Effector CD4-positive, alpha-beta T cell (primary cell): ENCODE data around the gene NEO1.
"Not testable (repeated sequence)": the region's sequence is repeated elsewhere in the genome, so short reads cannot be mapped to it uniquely, and the experiment has no call there.

Experiments
- DNase-seq: peaks from one replicate; pipeline ENCODE4 v3.0.0-alpha.2; 2020

NEO1 gene

GRCh38 chr15:73212424-73212823, 160.2 kb downstream of the NEO1 start:
- DNase-seq, result no peak

DNA sequence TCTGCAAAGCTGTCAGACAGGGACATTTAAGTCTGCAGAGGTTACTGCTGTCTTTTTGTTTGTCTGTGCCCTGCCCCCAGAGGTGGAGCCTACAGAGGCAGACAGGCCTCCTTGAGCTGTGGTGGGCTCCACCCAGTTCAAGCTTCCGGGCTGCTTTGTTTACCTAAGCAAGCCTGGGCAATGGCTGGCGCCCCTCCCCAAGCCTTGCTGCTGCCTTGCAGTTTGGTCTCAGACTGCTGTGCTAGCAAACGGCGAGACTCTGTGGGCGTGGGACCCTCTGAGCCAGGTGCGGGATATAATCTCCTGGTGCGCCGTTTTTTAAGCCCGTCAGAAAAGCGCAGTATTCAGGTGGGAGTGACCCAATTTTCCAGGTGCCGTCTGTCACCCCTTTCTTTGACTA, 169.2 kb downstream of the NEO1 start:
- DNase-seq, result not testable (repeated sequence)

DNA sequence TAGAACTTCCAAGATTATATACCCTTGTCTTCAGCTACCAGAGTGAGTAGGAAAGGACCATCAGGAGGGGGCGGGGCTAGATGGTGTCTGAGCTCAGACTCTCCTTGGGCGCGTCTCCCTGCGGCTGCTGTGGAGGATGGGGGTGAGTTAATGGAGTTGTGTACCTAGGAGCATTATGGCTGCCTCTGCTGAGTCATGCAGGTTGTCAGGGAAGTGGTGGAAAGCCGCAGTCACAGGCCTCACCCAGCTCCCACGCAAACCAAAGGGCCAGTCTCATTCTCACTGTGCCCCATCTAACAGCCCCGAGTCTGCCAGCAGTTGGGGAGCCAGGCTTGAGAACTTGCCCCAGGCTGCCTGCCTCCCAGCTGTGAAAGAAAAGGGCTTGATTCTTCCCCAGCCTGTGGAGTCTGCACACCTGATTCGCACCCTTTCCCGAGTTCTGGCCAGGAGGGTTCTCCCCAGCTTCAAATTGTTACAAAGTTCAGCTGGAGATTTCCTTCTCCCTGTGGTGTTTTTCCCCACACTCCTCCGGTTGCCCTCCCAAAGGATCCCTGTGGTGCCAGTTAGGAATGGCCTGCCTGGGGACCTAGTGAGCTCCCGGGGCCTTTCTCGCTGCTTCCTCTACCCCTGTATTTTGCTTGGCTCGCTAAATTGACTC, 173.2 kb downstream of the NEO1 start:
- DNase-seq, result no peak

DNA sequence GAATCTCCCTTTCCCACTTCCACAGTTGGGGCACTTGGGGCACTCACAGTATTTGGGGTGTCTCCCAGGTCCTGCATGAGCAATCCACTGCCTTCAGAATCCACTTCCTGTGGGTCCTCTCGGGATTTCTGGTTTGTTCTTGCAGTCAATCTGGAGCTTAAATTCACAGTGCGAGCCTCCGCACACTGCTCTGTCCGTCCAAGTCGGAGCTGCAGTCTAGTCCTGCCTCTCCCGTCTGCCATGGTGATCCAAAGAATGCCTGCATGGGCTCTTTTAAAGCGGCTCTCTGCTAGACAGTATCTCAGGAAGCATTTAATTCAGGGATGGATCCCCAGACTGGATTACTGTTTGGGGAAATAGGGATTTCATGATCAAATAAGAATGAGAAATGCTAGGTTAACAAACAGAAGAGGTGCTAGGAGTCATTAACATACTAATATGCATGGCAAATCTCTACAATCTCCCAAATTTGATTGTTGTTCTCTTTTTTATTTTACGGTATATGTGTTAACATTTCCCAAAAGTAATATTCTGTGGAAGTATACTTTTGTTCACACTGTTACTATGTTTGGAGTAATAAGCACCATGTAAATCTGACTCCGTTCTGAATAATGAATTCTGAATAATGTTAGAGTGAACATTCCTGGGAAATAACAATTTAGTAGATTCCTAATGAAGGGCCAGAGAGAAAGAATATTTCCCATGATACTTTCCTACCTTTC, 174.0 kb downstream of the NEO1 start:
- no peak for DNase-seq

- DNase-seq, result no peak
Measured at GRCh38 chr15:73227433-73228056, 175.3 kb downstream of the NEO1 start.

DNA sequence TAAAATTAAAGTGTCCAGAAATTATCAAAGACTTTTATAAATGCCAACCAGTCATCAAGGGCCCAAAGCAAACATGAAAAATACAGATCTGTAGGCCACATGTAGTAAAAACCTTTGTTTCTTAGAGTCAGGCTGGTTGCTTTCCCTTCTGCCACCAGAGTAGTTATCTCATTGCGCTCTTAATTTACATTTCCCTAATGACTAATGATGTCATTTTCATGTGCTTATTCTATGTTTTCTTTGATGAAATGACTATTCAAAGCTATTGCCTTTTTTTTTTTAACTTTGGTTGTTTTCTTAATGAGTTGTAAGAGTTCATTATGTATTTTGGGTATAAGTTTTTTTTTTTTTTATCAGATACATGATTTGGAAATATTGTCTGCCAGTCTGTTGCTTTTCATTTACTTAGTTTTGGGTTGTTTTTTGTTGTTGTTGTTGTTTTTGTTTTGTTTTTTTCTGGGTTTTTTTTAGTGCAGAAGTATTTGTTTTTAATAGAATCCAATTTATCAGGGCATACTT, 175.9 kb downstream of the NEO1 start:
- DNase-seq, result no peak

GRCh38 chr15:73231661-73232419, 179.6 kb downstream of the NEO1 start:
- DNase-seq, result no peak

- no peak for DNase-seq
Measured at GRCh38 chr15:73232776-73233175, 180.5 kb downstream of the NEO1 start.

DNA sequence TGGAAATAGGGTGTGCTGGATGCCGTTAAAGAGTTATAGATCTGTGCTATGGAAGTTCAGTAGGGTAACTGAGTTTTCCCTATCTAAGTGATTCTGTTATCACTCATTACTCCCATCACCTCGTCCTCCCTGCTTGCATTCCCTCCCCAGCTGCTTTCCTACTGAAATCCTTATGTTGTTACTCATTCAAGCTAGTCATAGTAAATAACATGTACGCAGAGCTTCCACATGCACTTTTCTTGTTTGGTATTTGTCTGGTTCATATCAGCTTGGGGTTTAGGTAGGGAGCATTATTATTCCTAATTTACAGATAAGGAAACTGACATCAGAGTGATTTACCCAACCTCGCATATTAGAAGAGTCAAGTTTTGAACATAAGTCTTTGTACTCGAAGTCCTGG, 181.4 kb downstream of the NEO1 start:
- no peak for DNase-seq

- DNase-seq, result no peak
Measured at GRCh38 chr15:73237910-73238309, 185.6 kb downstream of the NEO1 start.

GRCh38 chr15:73239564-73240215, 187.4 kb downstream of the NEO1 start:
- DNase-seq, result no peak

- peak; percentile 60 for DNase-seq
Measured at GRCh38 chr15:73240866-73241499, 188.7 kb downstream of the NEO1 start.

DNA sequence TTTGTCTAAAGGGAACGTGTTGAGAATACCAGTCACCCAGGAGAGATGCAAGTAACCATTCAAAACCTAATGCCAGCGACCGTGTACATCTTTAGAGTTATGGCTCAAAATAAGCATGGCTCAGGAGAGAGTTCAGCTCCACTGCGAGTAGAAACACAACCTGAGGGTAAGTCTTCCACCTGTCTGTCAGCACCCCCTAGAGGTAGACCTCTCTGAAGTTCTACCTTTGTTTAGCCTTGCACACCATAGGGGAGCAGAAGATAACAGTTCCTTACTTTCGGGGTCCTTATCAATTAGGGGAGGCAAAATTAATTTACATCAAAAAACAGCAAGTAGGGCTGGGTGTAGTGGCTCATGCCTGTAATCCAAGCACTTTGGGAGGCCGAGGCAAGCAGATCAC, 192.1 kb downstream of the NEO1 start:
- no peak for DNase-seq

GRCh38 chr15:73246439-73246838, 194.2 kb downstream of the NEO1 start:
- no peak for DNase-seq

DNA sequence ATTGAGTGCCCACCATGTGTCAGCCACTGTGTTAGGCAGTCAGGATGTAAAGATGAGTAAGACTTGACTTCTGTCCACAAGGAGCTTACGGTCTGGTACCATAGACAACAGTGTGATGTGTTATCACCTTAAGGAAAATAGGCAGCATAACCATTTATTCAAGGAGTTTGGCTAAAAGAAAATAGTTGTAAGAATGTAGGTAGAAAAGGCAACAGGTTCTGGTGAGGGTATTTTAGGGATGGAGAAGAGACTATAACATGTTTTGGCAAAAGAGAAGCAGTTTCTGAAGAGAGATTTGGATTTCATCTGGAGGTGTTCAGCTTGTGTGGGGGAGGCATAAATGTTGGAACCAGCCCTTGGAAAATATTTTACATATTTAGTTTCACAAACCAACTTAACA, 194.6 kb downstream of the NEO1 start:
- no peak for DNase-seq

DNA sequence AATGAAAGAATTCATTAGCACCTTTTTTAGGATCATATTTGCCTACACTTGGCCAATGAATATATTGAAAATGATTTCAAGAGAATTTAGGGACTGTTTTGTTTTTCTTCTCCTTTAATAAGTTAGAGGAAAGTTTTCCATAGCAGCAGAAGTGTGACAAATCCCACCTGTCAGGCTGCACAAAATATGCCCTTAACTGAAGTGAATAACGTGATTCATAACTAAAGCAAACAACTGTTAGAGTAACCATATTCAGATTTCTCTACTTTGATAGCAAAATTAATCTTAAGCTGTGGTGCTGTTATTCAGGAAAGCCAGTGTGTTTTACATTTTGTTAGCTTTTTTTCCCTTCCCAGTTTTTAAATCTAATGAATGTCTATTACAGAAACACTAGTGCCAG, 195.1 kb downstream of the NEO1 start:
- no peak for DNase-seq

DNA sequence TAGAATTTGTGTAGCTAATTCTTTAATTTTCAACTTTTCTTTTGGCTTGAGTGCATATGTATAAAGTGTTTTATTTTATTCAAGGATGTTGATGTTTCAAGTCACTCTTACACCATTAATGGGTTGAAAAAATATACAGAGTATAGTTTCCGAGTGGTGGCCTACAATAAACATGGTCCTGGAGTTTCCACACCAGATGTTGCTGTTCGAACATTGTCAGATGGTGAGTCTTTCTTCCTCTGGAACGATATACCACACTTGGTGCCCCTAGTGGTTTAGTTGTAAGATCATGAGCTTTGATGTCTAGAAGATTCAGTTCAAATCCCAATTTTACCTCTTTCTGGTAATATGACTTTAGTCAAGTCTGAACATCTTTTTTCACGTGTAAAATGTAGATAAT, 197.2 kb downstream of the NEO1 start:
- DNase-seq, result no peak

- no peak for DNase-seq
Measured at GRCh38 chr15:73254598-73254997, 202.3 kb downstream of the NEO1 start.

DNA sequence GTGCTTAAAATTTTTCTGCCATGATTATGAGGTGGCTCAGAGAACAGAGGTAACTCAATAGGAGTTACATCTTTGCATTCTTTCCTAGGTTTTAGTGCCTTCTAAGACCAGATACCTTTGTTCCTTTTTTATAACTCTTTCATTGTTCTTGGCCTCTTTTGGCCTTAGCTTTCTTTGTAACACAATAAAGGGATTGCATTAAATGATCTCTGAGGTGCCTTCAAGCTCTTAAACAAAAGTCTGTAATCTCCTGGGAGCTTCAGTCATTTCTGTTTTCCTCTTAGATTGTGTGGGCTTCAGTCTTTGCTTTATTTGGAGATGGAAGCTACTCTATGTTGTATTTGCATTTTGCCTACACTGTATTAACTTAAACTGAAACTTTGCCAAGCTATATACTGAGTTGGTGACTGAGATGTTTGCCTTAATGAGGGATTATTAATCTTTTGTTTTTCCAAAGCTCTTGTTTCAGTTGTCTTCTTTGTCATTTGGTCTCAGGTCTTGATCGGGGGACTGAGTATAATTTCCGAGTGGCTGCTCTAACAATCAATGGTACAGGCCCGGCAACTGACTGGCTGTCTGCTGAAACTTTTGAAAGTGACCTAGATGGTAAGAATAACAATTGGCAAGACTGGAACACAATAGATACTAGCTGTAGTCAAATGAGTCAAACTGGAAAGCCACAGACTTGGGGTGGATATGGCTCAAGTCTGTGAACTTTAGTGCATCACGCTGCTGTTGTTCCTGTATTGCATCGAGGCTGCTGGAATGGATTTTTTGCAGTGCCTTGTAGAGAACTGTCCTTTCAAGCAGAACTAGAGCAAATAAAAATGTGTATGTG, 206.2 kb downstream of the NEO1 start:
- DNase-seq, result no peak

- no peak for DNase-seq
Measured at GRCh38 chr15:73264881-73265280, 212.6 kb downstream of the NEO1 start.

- peak; percentile 20 for DNase-seq
Measured at GRCh38 chr15:73265536-73266153, 213.4 kb downstream of the NEO1 start.
